Measurements from ENCODE around the gene KRT35.

The KRT35 gene

DNA sequence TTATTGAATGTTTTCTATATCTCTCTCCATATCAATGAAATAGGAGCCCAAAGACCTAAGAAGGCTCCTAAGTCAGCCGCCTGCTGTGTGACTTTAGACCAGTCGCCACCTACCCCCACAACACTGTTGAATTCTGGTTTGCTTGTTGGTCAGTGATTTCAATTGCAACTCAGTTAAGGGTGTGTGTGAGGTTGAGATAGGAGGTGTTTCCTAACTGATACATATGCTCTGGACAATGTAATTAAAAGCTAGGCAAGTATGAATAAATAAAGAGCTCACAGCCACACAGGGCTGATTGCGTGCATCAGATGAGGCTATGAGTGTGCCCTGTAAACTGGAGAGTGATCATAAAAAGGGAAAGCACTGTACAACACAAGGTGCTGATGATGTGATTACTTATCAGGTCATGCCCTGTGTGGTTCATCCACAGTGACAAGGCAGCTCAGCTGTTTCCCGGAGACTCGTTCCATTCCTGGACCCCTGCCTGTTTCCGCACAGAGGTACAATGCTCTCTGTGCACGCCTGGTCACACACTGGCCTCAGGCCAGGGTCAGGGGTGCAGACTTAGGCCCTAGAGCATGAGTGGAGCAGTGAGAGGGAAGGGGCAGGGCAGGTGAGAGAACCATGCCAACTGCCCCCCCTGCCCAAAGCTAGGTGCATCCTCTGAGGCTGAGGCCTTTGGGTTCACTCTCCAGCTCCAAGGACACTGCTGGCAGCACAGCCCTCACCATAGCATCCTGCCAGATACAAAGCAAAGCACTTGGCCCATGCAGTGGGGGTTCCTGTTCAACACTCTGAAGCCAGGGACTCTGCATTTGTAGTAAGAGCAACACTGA, 3.3 kb upstream of the KRT35 start:
- no peak for DNase-seq (ENCODE audit: low read depth)
- Histone ChIP-seq H3K27me3 (replicated peaks; ENCODE audit: control insufficient read depth, insufficient read depth, low read length) (peaks cover 44% of the 10 kb centered on the region), H3K9me3 (ENCODE audit: control insufficient read depth, low read length) (no peaks in the 10 kb centered on the region), H3K36me3 (ENCODE audit: control insufficient read depth, insufficient read depth, low read length, severe bottlenecking) (no peaks in the 10 kb centered on the region), H3K4me1 (ENCODE audit: control insufficient read depth, insufficient read depth, low read length) (no peaks in the 10 kb centered on the region), H3K9ac (ENCODE audit: low read length) (no peak overlapping the region), H3K4me3 (ENCODE audit: low read length) (no peak overlapping the region)

DNA sequence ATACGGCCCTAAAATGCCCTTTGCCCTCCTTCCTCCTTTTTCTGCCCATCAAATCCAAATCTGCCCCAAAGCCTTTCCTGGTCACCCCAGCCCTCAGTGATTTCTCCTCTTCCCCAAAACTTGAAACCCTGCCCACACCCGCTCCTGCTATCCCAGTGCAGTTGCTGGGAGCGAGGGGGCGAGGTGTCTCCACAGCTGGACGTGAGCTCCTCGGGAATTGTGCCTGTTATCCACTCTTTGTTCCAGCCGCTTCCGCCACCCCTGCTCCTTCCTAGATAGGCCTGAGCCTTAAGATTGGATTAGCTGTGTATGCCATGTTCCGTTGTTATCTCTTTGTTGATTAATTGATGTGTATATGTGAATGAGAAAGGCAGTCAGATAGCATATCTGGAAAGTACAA, 2.6 kb upstream of the KRT35 start:
- DNase-seq (ENCODE audit: low read depth), result no peak
- Histone ChIP-seq H3K4me1 (ENCODE audit: control insufficient read depth, insufficient read depth, low read length) (no peaks in the 10 kb centered on the region), H3K4me3 (ENCODE audit: low read length) (no peak overlapping the region), H3K36me3 (ENCODE audit: control insufficient read depth, insufficient read depth, low read length, severe bottlenecking) (no peaks in the 10 kb centered on the region), H3K9me3 (ENCODE audit: control insufficient read depth, low read length) (no peaks in the 10 kb centered on the region), H3K27me3 (replicated peaks; ENCODE audit: control insufficient read depth, insufficient read depth, low read length) (peaks cover 41% of the 10 kb centered on the region), H3K9ac (ENCODE audit: low read length) (no peak overlapping the region)

DNA sequence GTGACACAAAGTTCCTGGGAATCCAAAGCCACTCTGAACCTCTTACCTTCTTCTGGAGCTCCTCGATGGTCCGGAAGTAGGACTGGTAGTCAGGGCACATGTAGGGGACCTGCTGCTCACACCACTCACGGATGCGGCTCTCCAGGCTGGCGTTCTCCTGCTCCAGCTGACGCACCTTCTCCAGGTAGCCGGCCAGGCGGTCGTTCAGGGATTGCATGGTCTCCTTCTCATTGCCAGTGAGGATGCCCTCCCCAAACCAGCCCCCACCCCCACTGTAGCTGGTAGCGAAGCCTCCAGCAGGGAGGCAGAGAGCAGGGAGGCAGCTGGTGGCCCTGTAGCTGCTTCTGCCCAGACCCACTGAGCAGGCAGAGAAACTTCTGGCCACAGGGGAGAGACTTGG, 370 bp downstream of the KRT35 start:
- no peak for DNase-seq (ENCODE audit: low read depth)
- Histone ChIP-seq H3K27me3 (replicated peaks; ENCODE audit: control insufficient read depth, insufficient read depth, low read length) (peaks cover 42% of the 10 kb centered on the region), H3K9ac (ENCODE audit: low read length) (no peak overlapping the region), H3K4me3 (ENCODE audit: low read length) (no peak overlapping the region), H3K36me3 (ENCODE audit: control insufficient read depth, insufficient read depth, low read length, severe bottlenecking) (no peaks in the 10 kb centered on the region), H3K9me3 (ENCODE audit: control insufficient read depth, low read length) (no peaks in the 10 kb centered on the region), H3K4me1 (ENCODE audit: control insufficient read depth, insufficient read depth, low read length) (no peaks in the 10 kb centered on the region)

GRCh38 chr17:41480136-41480535, 815 bp downstream of the KRT35 start:
- H3K4me1 ChIP-seq (ENCODE audit: control insufficient read depth, insufficient read depth, low read length), result no peaks in the 10 kb centered on the region
- no peak overlapping the region for H3K9ac ChIP-seq (ENCODE audit: low read length)
- peaks cover 41% of the 10 kb centered on the region for H3K27me3 ChIP-seq (replicated peaks; ENCODE audit: control insufficient read depth, insufficient read depth, low read length)
- no peak overlapping the region for H3K4me3 ChIP-seq (ENCODE audit: low read length)
- DNase-seq (ENCODE audit: low read depth), result no peak
- no peaks in the 10 kb centered on the region for H3K36me3 ChIP-seq (ENCODE audit: control insufficient read depth, insufficient read depth, low read length, severe bottlenecking)
- H3K9me3 ChIP-seq (ENCODE audit: control insufficient read depth, low read length), result no peaks in the 10 kb centered on the region

GRCh38 chr17:41478237-41478636, 2.7 kb downstream of the KRT35 start:
- no peaks in the 10 kb centered on the region for H3K36me3 ChIP-seq (ENCODE audit: control insufficient read depth, insufficient read depth, low read length, severe bottlenecking)
- H3K27me3 ChIP-seq (replicated peaks; ENCODE audit: control insufficient read depth, insufficient read depth, low read length), result peaks cover 32% of the 10 kb centered on the region
- H3K9me3 ChIP-seq (ENCODE audit: control insufficient read depth, low read length), result peaks cover 5% of the 10 kb centered on the region
- H3K4me1 ChIP-seq (ENCODE audit: control insufficient read depth, insufficient read depth, low read length), result no peaks in the 10 kb centered on the region
- DNase-seq (ENCODE audit: low read depth), result no peak
- no peak overlapping the region for H3K9ac ChIP-seq (ENCODE audit: low read length)
- no peak overlapping the region for H3K4me3 ChIP-seq (ENCODE audit: low read length)

GRCh38 chr17:41476866-41477815, 3.8 kb downstream of the KRT35 start:
- peaks cover 6% of the 10 kb centered on the region for H3K9me3 ChIP-seq (ENCODE audit: control insufficient read depth, low read length)
- no peak overlapping the region for H3K9ac ChIP-seq (ENCODE audit: low read length)
- H3K27me3 ChIP-seq (replicated peaks; ENCODE audit: control insufficient read depth, insufficient read depth, low read length), result peaks cover 29% of the 10 kb centered on the region
- no peak overlapping the region for H3K4me3 ChIP-seq (ENCODE audit: low read length)
- no peaks in the 10 kb centered on the region for H3K36me3 ChIP-seq (ENCODE audit: control insufficient read depth, insufficient read depth, low read length, severe bottlenecking)
- no peak for DNase-seq (ENCODE audit: low read depth)
- H3K4me1 ChIP-seq (ENCODE audit: control insufficient read depth, insufficient read depth, low read length), result no peaks in the 10 kb centered on the region

DNA sequence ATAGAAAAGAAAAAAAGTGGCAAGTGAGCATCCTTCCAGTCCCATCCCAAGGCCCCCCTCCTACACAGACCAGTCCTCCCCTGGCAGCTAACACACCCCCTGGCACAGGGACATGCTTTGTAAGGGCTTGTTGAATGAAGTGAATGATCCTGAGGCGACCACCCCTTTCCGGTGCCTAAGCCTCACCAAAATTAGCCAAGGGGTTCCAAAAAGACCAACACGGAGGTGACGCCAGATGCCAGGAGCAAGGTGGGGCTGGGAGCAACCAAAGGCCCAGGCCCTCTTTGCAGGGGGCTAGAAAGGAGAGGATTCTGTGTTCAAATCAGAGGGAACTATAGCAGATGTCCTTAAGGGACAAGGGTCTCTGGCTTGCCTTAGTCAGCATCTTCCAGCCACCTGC, 5.5 kb downstream of the KRT35 start:
- Histone ChIP-seq H3K4me3 (ENCODE audit: low read length) (no peak overlapping the region), H3K36me3 (ENCODE audit: control insufficient read depth, insufficient read depth, low read length, severe bottlenecking) (no peaks in the 10 kb centered on the region), H3K27me3 (replicated peaks; ENCODE audit: control insufficient read depth, insufficient read depth, low read length) (peaks cover 25% of the 10 kb centered on the region), H3K9me3 (ENCODE audit: control insufficient read depth, low read length) (peaks cover 20% of the 10 kb centered on the region), H3K4me1 (ENCODE audit: control insufficient read depth, insufficient read depth, low read length) (no peaks in the 10 kb centered on the region), H3K9ac (ENCODE audit: low read length) (no peak overlapping the region)
- no peak for DNase-seq (ENCODE audit: low read depth)

DNA sequence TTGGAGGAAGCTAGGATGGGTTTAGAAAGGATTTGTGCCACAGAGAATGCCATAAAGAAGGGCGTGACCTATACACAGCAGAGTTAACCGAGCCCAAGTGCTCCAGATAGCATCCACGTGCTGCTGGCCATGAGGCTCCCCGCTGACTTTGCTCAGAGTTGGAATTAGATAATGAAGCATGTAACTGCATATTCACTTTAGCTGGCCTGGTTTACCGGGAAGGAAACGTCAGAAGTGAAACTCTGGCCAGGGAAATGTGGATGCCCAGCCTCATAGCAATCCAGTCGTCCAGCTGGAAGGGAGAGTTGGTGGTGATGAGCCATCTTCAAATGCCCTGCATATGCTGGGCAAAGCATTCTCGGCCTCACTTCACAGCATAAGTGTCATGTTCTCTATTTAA, 6.1 kb downstream of the KRT35 start:
- no peak for DNase-seq (ENCODE audit: low read depth)
- Histone ChIP-seq H3K9me3 (ENCODE audit: control insufficient read depth, low read length) (peaks cover 20% of the 10 kb centered on the region), H3K4me3 (ENCODE audit: low read length) (no peak overlapping the region), H3K27me3 (replicated peaks; ENCODE audit: control insufficient read depth, insufficient read depth, low read length) (peaks cover 25% of the 10 kb centered on the region), H3K4me1 (ENCODE audit: control insufficient read depth, insufficient read depth, low read length) (no peaks in the 10 kb centered on the region), H3K9ac (ENCODE audit: low read length) (no peak overlapping the region), H3K36me3 (ENCODE audit: control insufficient read depth, insufficient read depth, low read length, severe bottlenecking) (no peaks in the 10 kb centered on the region)

DNA sequence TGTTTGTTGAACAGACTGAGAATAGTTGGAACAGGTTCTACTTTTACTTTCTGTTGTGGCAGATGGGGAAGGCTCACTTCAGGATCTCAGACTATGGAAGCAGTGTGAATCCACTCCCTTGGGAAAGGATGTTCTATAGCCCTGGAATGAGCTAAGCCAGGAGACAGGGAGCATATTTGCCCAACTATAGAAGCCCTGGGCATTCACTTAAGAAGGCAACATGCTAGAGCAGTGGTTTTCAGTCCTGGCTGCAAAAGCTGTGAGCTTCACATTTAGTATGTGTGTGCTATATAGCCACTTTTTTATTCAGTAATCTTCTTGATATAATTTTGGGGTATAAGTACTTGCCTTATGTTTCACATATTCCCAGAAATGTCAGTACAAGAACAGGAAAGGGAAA, 12.6 kb downstream of the KRT35 start:
- Histone ChIP-seq H3K27me3 (replicated peaks; ENCODE audit: control insufficient read depth, insufficient read depth, low read length) (peaks cover 29% of the 10 kb centered on the region), H3K9ac (ENCODE audit: low read length) (no peak overlapping the region), H3K4me3 (ENCODE audit: low read length) (no peak overlapping the region), H3K9me3 (ENCODE audit: control insufficient read depth, low read length) (peaks cover 28% of the 10 kb centered on the region), H3K4me1 (ENCODE audit: control insufficient read depth, insufficient read depth, low read length) (peaks cover 9% of the 10 kb centered on the region), H3K36me3 (ENCODE audit: control insufficient read depth, insufficient read depth, low read length, severe bottlenecking) (no peaks in the 10 kb centered on the region)
- DNase-seq (ENCODE audit: low read depth), result no peak

DNA sequence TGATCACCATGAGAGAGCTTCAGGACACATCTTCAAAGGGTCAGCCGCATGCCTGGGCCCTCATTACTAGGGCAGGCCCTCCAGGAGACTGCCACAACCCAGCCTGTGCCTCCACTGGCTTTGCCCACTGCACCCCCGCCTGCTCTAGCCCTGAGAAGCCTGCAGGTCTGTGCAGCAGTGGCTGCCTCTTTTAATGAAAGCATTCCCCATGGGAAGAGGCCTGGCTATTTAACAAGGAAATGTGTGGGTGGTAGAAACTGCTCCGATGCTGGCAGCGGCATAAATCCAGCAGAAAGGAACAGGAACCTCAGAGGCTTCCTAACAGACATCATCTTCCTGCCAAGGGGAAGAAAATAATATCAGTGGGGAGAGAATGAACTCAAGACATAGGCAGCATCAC, 13.4 kb downstream of the KRT35 start:
- H3K27me3 ChIP-seq (replicated peaks; ENCODE audit: control insufficient read depth, insufficient read depth, low read length), result peaks cover 31% of the 10 kb centered on the region
- peaks cover 9% of the 10 kb centered on the region for H3K4me1 ChIP-seq (ENCODE audit: control insufficient read depth, insufficient read depth, low read length)
- no peak overlapping the region for H3K9ac ChIP-seq (ENCODE audit: low read length)
- H3K36me3 ChIP-seq (ENCODE audit: control insufficient read depth, insufficient read depth, low read length, severe bottlenecking), result no peaks in the 10 kb centered on the region
- peaks cover 28% of the 10 kb centered on the region for H3K9me3 ChIP-seq (ENCODE audit: control insufficient read depth, low read length)
- no peak overlapping the region for H3K4me3 ChIP-seq (ENCODE audit: low read length)
- no peak for DNase-seq (ENCODE audit: low read depth)

GRCh38 chr17:41466988-41467387, 14.0 kb downstream of the KRT35 start, which contains the start of gene KRT32:
KRT32 (minus strand) TSS chr17:41467386; CDS start chr17:41467325, 61 bp downstream.
- no peak for DNase-seq (ENCODE audit: low read depth)
- H3K4me1 ChIP-seq (ENCODE audit: control insufficient read depth, insufficient read depth, low read length), result peaks cover 9% of the 10 kb centered on the region
- peaks cover 37% of the 10 kb centered on the region for H3K27me3 ChIP-seq (replicated peaks; ENCODE audit: control insufficient read depth, insufficient read depth, low read length)
- peaks cover 25% of the 10 kb centered on the region for H3K9me3 ChIP-seq (ENCODE audit: control insufficient read depth, low read length)
- H3K9ac ChIP-seq (ENCODE audit: low read length), result no peak within 1 kb of the TSS
- H3K36me3 ChIP-seq (ENCODE audit: control insufficient read depth, insufficient read depth, low read length, severe bottlenecking), result no peaks in the 10 kb centered on the region
- H3K4me3 ChIP-seq (ENCODE audit: low read length), result no peak within 1 kb of the TSS
